H1 (cell line): Measurements from ENCODE around the gene TMEM161B. TPM values are rescaled to one million over a fixed set of nuclear protein-coding genes. Genes with fewer than 3 reads are reported as not detected.
"Not testable (repeated sequence)": the region's sequence is repeated elsewhere in the genome, so short reads cannot be mapped to it uniquely, and the experiment has no call there.

Experiments used
- CTCF ChIA-PET: fragments of 300-600 bp; sonication (Branson Sonifier 250); formaldehyde crosslinking; loops from one replicate; lab custom pipeline; 2021; ENCODE audit not compliant: partially characterized antibody; lab: Charles Lee
- POLR2A ChIA-PET: fragments of 300-600 bp; sonication (Branson Sonifier 250); formaldehyde crosslinking; loops from one replicate; lab custom pipeline; 2021; ENCODE audit warnings: inconsistent platforms; ENCODE audit not compliant: partially characterized antibody; lab: Charles Lee
- DNase-seq, 2 experiments: peaks; one replicate each; pipeline versions ENCODE4 v3.0.0 to v3.0.0-alpha.2; 2010 to 2022; ENCODE audit warnings: low spot score in 2 of 2, low read depth in 1 of 2, mixed read lengths in 1 of 2
- FAIRE-seq: peaks from 2 replicates; lab custom pipeline; 2011; peaks lifted over from hg19 to GRCh38; lab: Jason Lieb, UNC
- H2AFZ ChIP-seq: 2 replicates; pipeline ENCODE4 v1.8.1; 2012; ENCODE audit warnings: low read length, inconsistent platforms
- H2AK5ac ChIP-seq: 2 replicates; pipeline ENCODE4 v1.6.1; 2013; ENCODE audit warnings: low read depth, low read length
- H2BK120ac ChIP-seq: replicated peaks from 2 replicates; pipeline ENCODE3; 2013; ENCODE audit warnings: low read depth, low read length, inconsistent platforms
- H2BK12ac ChIP-seq: 2 replicates; pipeline ENCODE4 v1.6.1; 2013; ENCODE audit warnings: low read depth, low read length
- H2BK15ac ChIP-seq: 2 replicates; pipeline ENCODE4 v1.6.1; 2013; ENCODE audit warnings: low read length
- H2BK20ac ChIP-seq: 2 replicates; pipeline ENCODE4 v1.6.1; 2013; ENCODE audit warnings: low read length
- H2BK5ac ChIP-seq: 2 replicates; pipeline ENCODE4 v1.6.1; 2013; ENCODE audit warnings: low read depth, low read length
- H3K14ac ChIP-seq: 2 replicates; pipeline ENCODE4 v1.6.1; 2013; ENCODE audit warnings: inconsistent platforms; ENCODE audit not compliant: insufficient read length
- H3K18ac ChIP-seq: 2 replicates; pipeline ENCODE4 v1.6.1; 2013; ENCODE audit warnings: low read length; ENCODE audit errors: extremely low read depth
- H3K23ac ChIP-seq: 2 replicates; pipeline ENCODE4 v1.6.1; 2013; ENCODE audit warnings: inconsistent platforms; ENCODE audit not compliant: insufficient read length
- H3K23me2 ChIP-seq: 2 replicates; pipeline ENCODE4 v1.6.1; 2013; ENCODE audit warnings: low read depth, low read length
- H3K27ac ChIP-seq: 2 replicates; pipeline ENCODE4 v1.6.1; 2011; ENCODE audit warnings: low read depth, low read length, inconsistent platforms
- H3K27me3 ChIP-seq, 4 experiments: replicated peaks in 1 of 4; 1 replicate in 1 of 4; 2 replicates in 3 of 4; pipeline versions ENCODE4 v1.6.1 to v1.8.1; 2011 to 2013; ENCODE audit warnings: low read length in 3 of 4, mild to moderate bottlenecking in 3 of 4, inconsistent platforms in 2 of 4, mixed read lengths in 2 of 4, moderate library complexity in 1 of 4; ENCODE audit not compliant: control insufficient read depth in 3 of 4, insufficient read depth in 3 of 4; ENCODE audit errors: extremely low read depth in 1 of 4
- H3K36me3 ChIP-seq, 4 experiments: 2 replicates each; pipeline versions ENCODE4 v1.6.1 to v1.8.1; 2011 to 2013; ENCODE audit warnings: mild to moderate bottlenecking in 4 of 4, low read length in 3 of 4, moderate library complexity in 2 of 4, control low read depth in 1 of 4, inconsistent platforms in 1 of 4; ENCODE audit not compliant: insufficient read depth in 4 of 4, control insufficient read depth in 2 of 4
- H3K4ac ChIP-seq: replicated peaks from 2 replicates; pipeline ENCODE3; 2013; ENCODE audit warnings: low read length, low read depth, mixed read lengths, inconsistent platforms; ENCODE audit not compliant: insufficient read length
- H3K4me1 ChIP-seq, 4 experiments: replicated peaks in 1 of 4; 1 replicate in 1 of 4; 2 replicates in 3 of 4; pipeline versions ENCODE4 v1.6.1 to v1.8.1; 2011 to 2013; ENCODE audit warnings: low read length in 3 of 4, inconsistent platforms in 2 of 4, mixed read lengths in 1 of 4; ENCODE audit not compliant: insufficient read depth in 4 of 4, control insufficient read depth in 3 of 4
- H3K4me2 ChIP-seq, 2 experiments: 2 replicates each; pipeline versions ENCODE4 v1.6.1 to v1.8.1; 2011 to 2013; ENCODE audit warnings: low read depth in 2 of 2, low read length in 2 of 2, control low read depth in 1 of 2, inconsistent platforms in 1 of 2, mild to moderate bottlenecking in 1 of 2; ENCODE audit not compliant: insufficient read depth in 1 of 2
- H3K4me3 ChIP-seq, 4 experiments: fragments of 200-600, 300-600 bp in 1 of 4; sonication (generic), shearing (Covaris generic), sonication (Bioruptor Twin) in 1 of 4; 2 replicates each; pipeline versions ENCODE4 v1.5.1 to v1.8.1; 2011 to 2016; ENCODE audit warnings: low read length in 4 of 4, low read depth in 3 of 4, control low read depth in 2 of 4, inconsistent platforms in 2 of 4, mild to moderate bottlenecking in 2 of 4, mixed read lengths in 1 of 4, moderate library complexity in 1 of 4; ENCODE audit not compliant: insufficient read depth in 2 of 4; ENCODE audit errors: extremely low read depth in 1 of 4
- H3K56ac ChIP-seq: replicated peaks from 2 replicates; pipeline ENCODE3; 2013; ENCODE audit warnings: low read depth, mild to moderate bottlenecking, mixed read lengths, low read length, inconsistent platforms; ENCODE audit not compliant: insufficient read length
- H3K79me1 ChIP-seq: 2 replicates; pipeline ENCODE4 v1.6.1; 2013; ENCODE audit warnings: low read depth, low read length, control low read depth
- H3K79me2 ChIP-seq, 2 experiments: 2 replicates each; pipeline versions ENCODE4 v1.6.1 to v1.8.1; 2012 to 2013; ENCODE audit warnings: low read length in 2 of 2, mild to moderate bottlenecking in 2 of 2, inconsistent platforms in 1 of 2; ENCODE audit not compliant: insufficient read depth in 2 of 2, control insufficient read depth in 1 of 2
- H3K9ac ChIP-seq, 4 experiments: replicated peaks in 1 of 4; 1 replicate in 1 of 4; 2 replicates in 3 of 4; pipeline versions ENCODE4 v1.6.1 to v1.8.1; 2011 to 2013; ENCODE audit warnings: low read depth in 3 of 4, low read length in 3 of 4, control low read depth in 2 of 4, mild to moderate bottlenecking in 2 of 4, moderate library complexity in 2 of 4, inconsistent platforms in 1 of 4; ENCODE audit errors: extremely low read depth in 1 of 4
- H3K9me3 ChIP-seq, 2 experiments: 2 replicates each; pipeline versions ENCODE4 v1.6.1 to v1.8.1; 2012 to 2013; ENCODE audit warnings: mild to moderate bottlenecking in 2 of 2, moderate library complexity in 2 of 2, control low read depth in 1 of 2, inconsistent platforms in 1 of 2, low read depth in 1 of 2, low read length in 1 of 2, mixed read lengths in 1 of 2; ENCODE audit not compliant: insufficient read depth in 2 of 2
- H4K20me1 ChIP-seq, 2 experiments: replicated peaks in 1 of 2; 2 replicates each; pipeline versions ENCODE3 to v1.8.1; 2011 to 2013; ENCODE audit warnings: inconsistent platforms in 2 of 2, low read length in 2 of 2, mild to moderate bottlenecking in 1 of 2; ENCODE audit not compliant: insufficient read depth in 2 of 2, control insufficient read depth in 1 of 2
- H4K5ac ChIP-seq: 2 replicates; pipeline ENCODE4 v1.6.1; 2013; ENCODE audit warnings: low read length, low read depth, mixed read lengths, inconsistent platforms; ENCODE audit not compliant: insufficient read length
- H4K8ac ChIP-seq: 2 replicates; pipeline ENCODE4 v1.8.0; 2013; ENCODE audit warnings: mild to moderate bottlenecking, moderate library complexity, low read length, inconsistent platforms; ENCODE audit not compliant: insufficient read depth; ENCODE audit errors: extremely low read depth
- H4K91ac ChIP-seq: replicated peaks from 2 replicates; pipeline ENCODE3; 2013; ENCODE audit warnings: low read length, mixed read lengths, inconsistent platforms; ENCODE audit not compliant: insufficient read length
- TAF1 ChIP-seq: IDR thresholded peaks from 2 replicates; pipeline ENCODE4 v1.6.1; 2011; ENCODE audit warnings: mild to moderate bottlenecking, low read depth, low read length
- TAF7 ChIP-seq: optimal IDR thresholded peaks from 2 replicates; pipeline ENCODE3; 2011; ENCODE audit warnings: low read depth, mild to moderate bottlenecking, inconsistent platforms, low read length, moderate library complexity, borderline replicate concordance
- WGBS, 2 experiments: shearing (Covaris generic) in 1 of 2; methylation state at CpG; one replicate each; pipeline versions ENCODE4 v1.1.6 to v1.1.7; 2013 to 2015; ENCODE audit warnings: low lambda C conversion rate in 2 of 2, mixed read lengths in 2 of 2, inconsistent platforms in 1 of 2, low coverage in 1 of 2, missing lambda C conversion rate in 1 of 2; ENCODE audit not compliant: insufficient replicate concordance in 2 of 2, insufficient coverage in 1 of 2, insufficient read length in 1 of 2; ENCODE audit errors: extremely low coverage in 1 of 2, missing lambda C conversion rate in 1 of 2; 5-methylcytosine and 5-hydroxymethylcytosine counted together
- polyA plus RNA-seq, 7 experiments: library from polyadenylated mRNA; depleted of rRNA in 3 of 7; stranded (reverse) in 5 of 7; unstranded in 2 of 7; fragments of >200 nt in 5 of 7; fragments of 200-250 nt in 2 of 7; gene quantifications; 1 replicate in 5 of 7; 2 replicates in 1 of 7; 4 replicates in 1 of 7; pipeline versions ENCODE4 v1.2.1 to v1.2.3, GENCODE V29; 2011 to 2013; ENCODE audit warnings: missing spikeins in 2 of 7, mixed read lengths in 2 of 7
- total RNA-seq: library from RNA; stranded (reverse); fragmentation: NEBNext Ultra II Directional; extraction: Animal tissue kit (Norgen Biotek cat#: 25700); gene quantifications from 2 replicates; pipeline ENCODE4 v1.2.1, GENCODE V29; 2021
- TF ChIP-seq, protein P1 (sequence below): IDR thresholded peaks from 2 replicates; pipeline ENCODE4 v1.6.1; 2012; ENCODE audit warnings: inconsistent platforms

Gene TMEM161B
- total and polyA plus RNA-seq, 2 of the 8 experiments (the other 6 are each of a cell fraction or from before 2014, with no cell fraction given), result 7.4 to 13.8 TPM

DNA sequence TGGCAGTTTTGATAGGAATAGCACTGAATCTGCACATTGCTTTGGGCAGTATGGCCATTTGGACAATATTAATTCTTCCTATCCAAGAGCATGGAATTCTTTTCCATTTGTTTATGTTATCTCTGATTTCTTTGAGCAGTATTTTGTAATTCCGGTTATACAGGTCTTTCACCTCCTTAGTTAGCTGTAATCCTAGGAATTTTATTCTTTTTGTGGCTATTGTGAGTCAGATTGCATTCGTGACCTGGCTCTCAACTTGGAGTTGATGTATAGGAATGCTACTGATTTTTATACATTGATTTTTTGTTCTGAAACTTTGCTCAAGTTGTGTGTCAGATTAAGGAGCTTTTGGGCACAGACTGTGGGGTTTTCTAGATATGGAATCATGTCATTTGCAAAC lies 24.0 kb downstream of the TMEM161B start (continued):
- TF ChIP-seq TAF7, result no peak
- TF ChIP-seq, protein P1, sequence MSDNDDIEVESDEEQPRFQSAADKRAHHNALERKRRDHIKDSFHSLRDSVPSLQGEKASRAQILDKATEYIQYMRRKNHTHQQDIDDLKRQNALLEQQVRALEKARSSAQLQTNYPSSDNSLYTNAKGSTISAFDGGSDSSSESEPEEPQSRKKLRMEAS, result no peak
- TF ChIP-seq TAF1, result no peak

DNA sequence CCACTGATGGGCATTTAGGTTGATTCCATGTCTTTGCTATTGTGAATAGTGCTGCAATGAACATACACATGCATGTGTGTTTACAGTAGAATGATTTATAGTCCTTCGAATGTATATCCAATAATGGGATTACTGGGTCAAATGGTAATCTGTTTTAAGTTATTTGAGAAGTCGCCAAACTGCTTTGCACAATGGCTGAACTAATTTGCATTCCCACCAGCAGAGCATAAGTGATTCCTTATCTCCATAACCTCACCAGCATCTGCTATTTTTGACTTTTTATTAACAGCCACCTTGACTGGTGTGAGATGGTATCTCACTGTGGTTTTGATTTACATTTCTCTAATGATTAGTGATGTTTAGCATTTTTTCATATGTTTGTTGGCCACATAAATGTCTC lies 25.2 kb downstream of the TMEM161B start:
- H3K23me2 ChIP-seq, H2AK5ac ChIP-seq, POLR2A ChIA-PET, H2BK12ac ChIP-seq, H3K4ac ChIP-seq, DNase-seq, H3K18ac ChIP-seq, H3K4me2 ChIP-seq, H3K27me3 ChIP-seq, H2BK20ac ChIP-seq, H2BK120ac ChIP-seq, H3K36me3 ChIP-seq, H4K20me1 ChIP-seq, H2AFZ ChIP-seq, H3K4me3 ChIP-seq, H3K9ac ChIP-seq, H4K91ac ChIP-seq, H3K23ac ChIP-seq, H2BK5ac ChIP-seq, H3K79me1 ChIP-seq, H3K9me3 ChIP-seq, H3K27ac ChIP-seq, H4K8ac ChIP-seq, H3K56ac ChIP-seq, FAIRE-seq, H2BK15ac ChIP-seq, H4K5ac ChIP-seq, H3K14ac ChIP-seq: not testable (repeated sequence)
- 88% methylated on average over 2 of the region's 2 CpGs; no CpG with 5 or more reads in 1 of the 2 experiments for WGBS, 2 experiments
- Histone ChIP-seq H3K79me2 (peaks cover 3 to 80% of the 10 kb centered on the region in 2 experiments; a peak in 3 of 4 replicates), H3K4me1 (peaks cover 0 to 31% (median 17%) of the 10 kb centered on the region in 4 experiments; a peak in 4 of 7 replicates)
- CTCF ChIA-PET, result interaction anchor here (0.9 kb wide), 1 partner anchor 29 kb away, joined by 3 read pairs; no protein-coding TSS in a partner anchor
